Astrocyte (in vitro differentiated cells and primary cell): ENCODE data around the gene PHC2.

Experiments
- EZH2 ChIP-seq: IDR thresholded peaks from 2 replicates; pipeline ENCODE4 v1.6.1; 2012; ENCODE audit warnings: mild to moderate bottlenecking, low read length, inconsistent platforms; ENCODE audit not compliant: insufficient read depth
- TF ChIP-seq, protein P1 (sequence below): IDR thresholded peaks from 2 replicates; pipeline ENCODE4 v1.5.1; 2011; ENCODE audit warnings: low read depth, mild to moderate bottlenecking, inconsistent platforms, low read length, moderate library complexity; ENCODE audit not compliant: insufficient read depth

DNA sequence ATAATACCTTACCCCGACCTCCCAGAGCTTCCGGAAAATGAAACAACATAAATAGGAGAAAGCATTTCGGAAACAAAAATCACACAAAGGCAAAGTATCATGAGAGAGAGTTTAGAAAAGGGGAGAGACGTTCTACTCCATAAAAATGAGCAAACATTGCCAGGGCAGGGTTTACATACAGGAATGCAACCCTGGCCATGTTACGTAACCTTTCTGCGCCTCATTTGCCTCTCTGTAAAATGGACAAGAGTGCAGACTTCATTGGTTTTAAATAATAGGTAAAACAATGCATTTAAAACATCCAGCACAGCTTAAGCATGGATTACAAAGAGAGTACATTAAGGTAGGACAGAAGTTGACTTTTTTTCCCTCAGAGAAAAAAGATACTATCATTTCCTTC lies 45.6 kb downstream of the PHC2 start:
- no peak for TF ChIP-seq EZH2
- TF ChIP-seq, protein P1, sequence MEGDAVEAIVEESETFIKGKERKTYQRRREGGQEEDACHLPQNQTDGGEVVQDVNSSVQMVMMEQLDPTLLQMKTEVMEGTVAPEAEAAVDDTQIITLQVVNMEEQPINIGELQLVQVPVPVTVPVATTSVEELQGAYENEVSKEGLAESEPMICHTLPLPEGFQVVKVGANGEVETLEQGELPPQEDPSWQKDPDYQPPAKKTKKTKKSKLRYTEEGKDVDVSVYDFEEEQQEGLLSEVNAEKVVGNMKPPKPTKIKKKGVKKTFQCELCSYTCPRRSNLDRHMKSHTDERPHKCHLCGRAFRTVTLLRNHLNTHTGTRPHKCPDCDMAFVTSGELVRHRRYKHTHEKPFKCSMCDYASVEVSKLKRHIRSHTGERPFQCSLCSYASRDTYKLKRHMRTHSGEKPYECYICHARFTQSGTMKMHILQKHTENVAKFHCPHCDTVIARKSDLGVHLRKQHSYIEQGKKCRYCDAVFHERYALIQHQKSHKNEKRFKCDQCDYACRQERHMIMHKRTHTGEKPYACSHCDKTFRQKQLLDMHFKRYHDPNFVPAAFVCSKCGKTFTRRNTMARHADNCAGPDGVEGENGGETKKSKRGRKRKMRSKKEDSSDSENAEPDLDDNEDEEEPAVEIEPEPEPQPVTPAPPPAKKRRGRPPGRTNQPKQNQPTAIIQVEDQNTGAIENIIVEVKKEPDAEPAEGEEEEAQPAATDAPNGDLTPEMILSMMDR = no peak
